ENCODE results near the gene KREMEN2. TPM values are rescaled to one million over a fixed set of nuclear protein-coding genes. Genes with fewer than 3 reads are reported as not detected.
"Not testable (repeated sequence)": the region's sequence is repeated elsewhere in the genome, so short reads cannot be mapped to it uniquely, and the experiment has no call there.

The KREMEN2 gene
- total RNA-seq, 1 experiment from 2014 or later, result 0.49 TPM

- CTCF ChIA-PET, result no interaction called here
- TF ChIP-seq EZH2 (IDR thresholded peaks at IDR 0.05; ENCODE audit: borderline replicate concordance, low read depth, low read length, poor library complexity, severe bottlenecking), result no peak
- TF ChIP-seq, protein P1, sequence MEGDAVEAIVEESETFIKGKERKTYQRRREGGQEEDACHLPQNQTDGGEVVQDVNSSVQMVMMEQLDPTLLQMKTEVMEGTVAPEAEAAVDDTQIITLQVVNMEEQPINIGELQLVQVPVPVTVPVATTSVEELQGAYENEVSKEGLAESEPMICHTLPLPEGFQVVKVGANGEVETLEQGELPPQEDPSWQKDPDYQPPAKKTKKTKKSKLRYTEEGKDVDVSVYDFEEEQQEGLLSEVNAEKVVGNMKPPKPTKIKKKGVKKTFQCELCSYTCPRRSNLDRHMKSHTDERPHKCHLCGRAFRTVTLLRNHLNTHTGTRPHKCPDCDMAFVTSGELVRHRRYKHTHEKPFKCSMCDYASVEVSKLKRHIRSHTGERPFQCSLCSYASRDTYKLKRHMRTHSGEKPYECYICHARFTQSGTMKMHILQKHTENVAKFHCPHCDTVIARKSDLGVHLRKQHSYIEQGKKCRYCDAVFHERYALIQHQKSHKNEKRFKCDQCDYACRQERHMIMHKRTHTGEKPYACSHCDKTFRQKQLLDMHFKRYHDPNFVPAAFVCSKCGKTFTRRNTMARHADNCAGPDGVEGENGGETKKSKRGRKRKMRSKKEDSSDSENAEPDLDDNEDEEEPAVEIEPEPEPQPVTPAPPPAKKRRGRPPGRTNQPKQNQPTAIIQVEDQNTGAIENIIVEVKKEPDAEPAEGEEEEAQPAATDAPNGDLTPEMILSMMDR (conservative IDR thresholded peaks at IDR 0.05; ENCODE audit: low read depth, low read length), result no peak
- H3K27me3 ChIP-seq (replicated peaks; ENCODE audit: insufficient read depth, low read depth, low read length, poor library complexity), result no peaks in the 10 kb centered on the region
- DNase-seq (ENCODE audit: low spot score), result no peak
- H3K4me3 ChIP-seq (ENCODE audit: low read depth, low read length, poor library complexity, severe bottlenecking), result no peak overlapping the region
- H3K27ac ChIP-seq (ENCODE audit: low read depth, low read length, poor library complexity, severe bottlenecking), result no peak overlapping the region
- intact Hi-C loops (cut with micrococcal nuclease; ENCODE audit: unreplicated experiment), result no loop called here
- H3K9me3 ChIP-seq (ENCODE audit: low read depth, low read length, poor library complexity, severe bottlenecking), result no peaks in the 10 kb centered on the region
- POLR2A ChIA-PET (ENCODE audit: low non-redundant PET), result no interaction called here
- H3K4me1 ChIP-seq (ENCODE audit: insufficient read depth, low read length, poor library complexity, severe bottlenecking), result no peaks in the 10 kb centered on the region
- peaks cover 32% of the 10 kb centered on the region for H3K36me3 ChIP-seq (ENCODE audit: insufficient read depth, low read length, poor library complexity, severe bottlenecking)
- no TSS peak for BruUV-seq (replicated peaks)
These were observed 24.1 kb upstream of the KREMEN2 start for GRCh38 chr16:2939968-2940367.

- BruUV-seq (replicated peaks), result no TSS peak
- no peaks in the 10 kb centered on the region for H3K27me3 ChIP-seq (replicated peaks; ENCODE audit: insufficient read depth, low read depth, low read length, poor library complexity)
- TF ChIP-seq EZH2 (IDR thresholded peaks at IDR 0.05; ENCODE audit: borderline replicate concordance, low read depth, low read length, poor library complexity, severe bottlenecking), result no peak
- TF ChIP-seq, protein P1 (conservative IDR thresholded peaks at IDR 0.05; ENCODE audit: low read depth, low read length), result no peak
- no peaks in the 10 kb centered on the region for H3K9me3 ChIP-seq (ENCODE audit: low read depth, low read length, poor library complexity, severe bottlenecking)
- ChIA-PET CTCF (no interaction called here), POLR2A (ENCODE audit: low non-redundant PET) (no interaction called here)
- no peak overlapping the region for H3K4me3 ChIP-seq (ENCODE audit: low read depth, low read length, poor library complexity, severe bottlenecking)
- intact Hi-C loops (cut with micrococcal nuclease; ENCODE audit: unreplicated experiment), result no loop called here
- H3K27ac ChIP-seq (ENCODE audit: low read depth, low read length, poor library complexity, severe bottlenecking), result no peak overlapping the region
- no peaks in the 10 kb centered on the region for H3K4me1 ChIP-seq (ENCODE audit: insufficient read depth, low read length, poor library complexity, severe bottlenecking)
- no peak for DNase-seq (ENCODE audit: low spot score)
- peaks cover 31% of the 10 kb centered on the region for H3K36me3 ChIP-seq (ENCODE audit: insufficient read depth, low read length, poor library complexity, severe bottlenecking)
These were observed 22.0 kb upstream of the KREMEN2 start for GRCh38 chr16:2942045-2942444.

- H3K9me3 ChIP-seq (ENCODE audit: low read depth, low read length, poor library complexity, severe bottlenecking); CTCF ChIA-PET; BruUV-seq (replicated peaks); POLR2A ChIA-PET (ENCODE audit: low non-redundant PET); H3K4me1 ChIP-seq (ENCODE audit: insufficient read depth, low read length, poor library complexity, severe bottlenecking); H3K4me3 ChIP-seq (ENCODE audit: low read depth, low read length, poor library complexity, severe bottlenecking); intact Hi-C loops (cut with micrococcal nuclease; ENCODE audit: unreplicated experiment); H3K27ac ChIP-seq (ENCODE audit: low read depth, low read length, poor library complexity, severe bottlenecking); H3K27me3 ChIP-seq (replicated peaks; ENCODE audit: insufficient read depth, low read depth, low read length, poor library complexity); DNase-seq (ENCODE audit: low spot score): not testable (repeated sequence)
- peaks cover 18% of the 10 kb centered on the region for H3K36me3 ChIP-seq (ENCODE audit: insufficient read depth, low read length, poor library complexity, severe bottlenecking)
These were observed 20.4 kb upstream of the KREMEN2 start for GRCh38 chr16:2943716-2944115.

DNA sequence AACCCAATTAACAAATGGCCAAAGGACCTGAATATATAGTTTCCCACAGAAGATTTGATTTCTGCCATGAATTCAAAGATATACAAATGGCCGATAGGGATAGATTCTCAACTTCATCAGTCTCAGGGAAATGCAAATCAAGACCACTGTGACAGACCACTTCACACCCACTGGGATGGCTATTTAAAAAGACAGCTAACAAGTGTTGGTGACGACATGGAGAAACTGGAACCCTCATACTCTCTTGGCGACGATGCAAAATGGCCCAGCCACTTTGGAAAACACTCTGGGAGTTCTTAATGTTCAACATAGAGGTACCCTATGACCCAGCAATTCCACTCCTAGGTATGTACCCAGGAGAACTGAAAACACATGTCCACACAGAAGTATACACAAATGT is 17.4 kb upstream of the KREMEN2 start:
- no TSS peak for BruUV-seq (replicated peaks)
- H3K36me3 ChIP-seq (ENCODE audit: insufficient read depth, low read length, poor library complexity, severe bottlenecking), result peaks cover 8% of the 10 kb centered on the region
- no peak overlapping the region for H3K4me3 ChIP-seq (ENCODE audit: low read depth, low read length, poor library complexity, severe bottlenecking)
- POLR2A ChIA-PET (ENCODE audit: low non-redundant PET), result no interaction called here
- no peaks in the 10 kb centered on the region for H3K4me1 ChIP-seq (ENCODE audit: insufficient read depth, low read length, poor library complexity, severe bottlenecking)
- no peak for DNase-seq (ENCODE audit: low spot score)
- intact Hi-C loops (cut with micrococcal nuclease; ENCODE audit: unreplicated experiment), result no loop called here
- no peaks in the 10 kb centered on the region for H3K9me3 ChIP-seq (ENCODE audit: low read depth, low read length, poor library complexity, severe bottlenecking)
- no peaks in the 10 kb centered on the region for H3K27me3 ChIP-seq (replicated peaks; ENCODE audit: insufficient read depth, low read depth, low read length, poor library complexity)
- CTCF ChIA-PET, result no interaction called here
- TF ChIP-seq, protein P1 (conservative IDR thresholded peaks at IDR 0.05; ENCODE audit: low read depth, low read length), result no peak
- TF ChIP-seq EZH2 (IDR thresholded peaks at IDR 0.05; ENCODE audit: borderline replicate concordance, low read depth, low read length, poor library complexity, severe bottlenecking), result no peak
- H3K27ac ChIP-seq (ENCODE audit: low read depth, low read length, poor library complexity, severe bottlenecking), result no peak overlapping the region

Measured in A673 (cell line).